Panc1 (cell line): ENCODE measurements around the gene TBCD. TPM values are rescaled to one million over a fixed set of nuclear protein-coding genes. Genes with fewer than 3 reads are reported as not detected.

Experiments used
- ATAC-seq: fragments of 200-7000 bp; cut with Tn5 transposase; 2 replicates; pipeline ENCODE4 v1.9.1; 2020; ENCODE audit warnings: mild to moderate bottlenecking, moderate library complexity
- BruUV-seq: library from RNA; stranded (reverse); fragments of 400-500 nt; replicated peaks from 2 replicates; lab custom pipeline; 2021; lab: Mats Ljungman, UMichigan
- CTCF ChIA-PET: fragments of 300-600 bp; sonication (Branson Sonifier 250); formaldehyde crosslinking; loops from one replicate; lab custom pipeline; 2022; ENCODE audit warnings: antibody characterized with exemption; lab: Charles Lee
- POLR2A ChIA-PET: fragments of 300-600 bp; sonication (Branson Sonifier 250); formaldehyde crosslinking; loops from one replicate; lab custom pipeline; 2022; ENCODE audit warnings: antibody characterized with exemption; lab: Charles Lee
- DNase-seq: peaks from one replicate; pipeline ENCODE4 v3.0.0-alpha.2; 2010; ENCODE audit warnings: low read depth, low spot score
- H3K27ac ChIP-seq: 2 replicates; pipeline ENCODE4 v1.5.1; 2011; ENCODE audit warnings: mild to moderate bottlenecking, low read length, inconsistent platforms
- H3K27me3 ChIP-seq: fragments of 200-500 bp; sonication (Bioruptor generic); 2 replicates; pipeline ENCODE4 v1.6.0; 2014; ENCODE audit warnings: low read length, inconsistent platforms; ENCODE audit not compliant: control insufficient read depth, insufficient read depth
- H3K36me3 ChIP-seq: fragments of 200-500 bp; sonication (Bioruptor generic); 2 replicates; pipeline ENCODE4 v1.5.1; 2014; ENCODE audit warnings: inconsistent platforms, mild to moderate bottlenecking, low read length, moderate library complexity; ENCODE audit not compliant: control insufficient read depth, insufficient read depth
- H3K4me1 ChIP-seq: 2 replicates; pipeline ENCODE4 v1.5.1; 2011; ENCODE audit warnings: inconsistent platforms, mild to moderate bottlenecking, low read length, moderate library complexity; ENCODE audit not compliant: control insufficient read depth, insufficient read depth
- H3K4me3 ChIP-seq, 2 experiments: 2 replicates each; pipeline ENCODE4 v1.5.1; 2011 to 2012; ENCODE audit warnings: low read depth in 2 of 2, low read length in 2 of 2, mild to moderate bottlenecking in 2 of 2, inconsistent platforms in 1 of 2, moderate library complexity in 1 of 2
- H3K9me3 ChIP-seq: fragments of 200-500 bp; sonication (Bioruptor generic); 2 replicates; pipeline ENCODE4 v1.5.1; 2014; ENCODE audit warnings: low read depth, mild to moderate bottlenecking, inconsistent platforms, low read length, moderate library complexity; ENCODE audit not compliant: control insufficient read depth, insufficient read depth
- POLR2AphosphoS5 ChIP-seq: IDR thresholded peaks from 2 replicates; pipeline ENCODE4 v1.6.1; 2012; ENCODE audit warnings: mild to moderate bottlenecking, low read depth, low read length, moderate library complexity
- SIN3A ChIP-seq: IDR thresholded peaks from 2 replicates; pipeline ENCODE4 v1.6.1; 2012; ENCODE audit warnings: low read depth, mild to moderate bottlenecking, low read length, moderate library complexity, borderline replicate concordance; ENCODE audit not compliant: insufficient read depth
- TCF7L2 ChIP-seq: IDR thresholded peaks from 2 replicates; pipeline ENCODE4 v1.6.1; 2011; ENCODE audit warnings: mild to moderate bottlenecking, low read depth, low read length, inconsistent platforms
- in situ Hi-C: cut with HindIII; loops from 2 replicates; pipeline ENCODE4 v1.10.0; 2016; ENCODE audit warnings: low sequenced_read_pairs, low pct_unique_long_range_greater_than_20kb
- intact Hi-C: fragments of 100-400 bp; cut with micrococcal nuclease; formaldehyde crosslinking; loops from one replicate; pipeline ENCODE4 v1.10.0; 2022; ENCODE audit not compliant: unreplicated experiment
- total RNA-seq: library from RNA; stranded (reverse); gene quantifications from one replicate; pipeline ENCODE4 v1.2.1, GENCODE V29; 2021; ENCODE audit not compliant: unreplicated experiment
- TF ChIP-seq, protein P1 (sequence below): fragments of 450-650 bp; IDR thresholded peaks from 2 replicates; pipeline ENCODE4 v1.5.1; 2017; ENCODE audit warnings: mild to moderate bottlenecking
- TF ChIP-seq, protein P2 (sequence below), 2 experiments: IDR thresholded peaks; 2 replicates each; pipeline ENCODE4 v1.6.1; 2011 to 2012; ENCODE audit warnings: low read depth in 2 of 2, control low read depth in 1 of 2, low read length in 1 of 2, mild to moderate bottlenecking in 1 of 2, moderate library complexity in 1 of 2; ENCODE audit not compliant: insufficient read depth in 1 of 2

The TBCD gene
- total RNA-seq, 1 experiment from 2014 or later, result 186 TPM

GRCh38 chr17:82883419-82884031 is 131.7 kb downstream of the TBCD start:
- Histone ChIP-seq H3K4me1 (peaks cover 18% of the 10 kb centered on the region), H3K27me3 (no peaks in the 10 kb centered on the region), H3K36me3 (no peaks in the 10 kb centered on the region; the same call in 1 of the 2 replicates), H3K27ac (no peak overlapping the region), H3K4me3 (no peak overlapping the region), H3K9me3 (no peaks in the 10 kb centered on the region)
- ChIA-PET POLR2A (no interaction called here), CTCF (no interaction called here)
- DNase-seq, result no peak
- BruUV-seq, result no TSS peak
- no peak for ATAC-seq
- in situ Hi-C loops (no loop called here), intact Hi-C loops (no loop called here)
- TF ChIP-seq, protein P1, sequence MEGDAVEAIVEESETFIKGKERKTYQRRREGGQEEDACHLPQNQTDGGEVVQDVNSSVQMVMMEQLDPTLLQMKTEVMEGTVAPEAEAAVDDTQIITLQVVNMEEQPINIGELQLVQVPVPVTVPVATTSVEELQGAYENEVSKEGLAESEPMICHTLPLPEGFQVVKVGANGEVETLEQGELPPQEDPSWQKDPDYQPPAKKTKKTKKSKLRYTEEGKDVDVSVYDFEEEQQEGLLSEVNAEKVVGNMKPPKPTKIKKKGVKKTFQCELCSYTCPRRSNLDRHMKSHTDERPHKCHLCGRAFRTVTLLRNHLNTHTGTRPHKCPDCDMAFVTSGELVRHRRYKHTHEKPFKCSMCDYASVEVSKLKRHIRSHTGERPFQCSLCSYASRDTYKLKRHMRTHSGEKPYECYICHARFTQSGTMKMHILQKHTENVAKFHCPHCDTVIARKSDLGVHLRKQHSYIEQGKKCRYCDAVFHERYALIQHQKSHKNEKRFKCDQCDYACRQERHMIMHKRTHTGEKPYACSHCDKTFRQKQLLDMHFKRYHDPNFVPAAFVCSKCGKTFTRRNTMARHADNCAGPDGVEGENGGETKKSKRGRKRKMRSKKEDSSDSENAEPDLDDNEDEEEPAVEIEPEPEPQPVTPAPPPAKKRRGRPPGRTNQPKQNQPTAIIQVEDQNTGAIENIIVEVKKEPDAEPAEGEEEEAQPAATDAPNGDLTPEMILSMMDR, result no peak
- no peak for TF ChIP-seq SIN3A
- no peak for TF ChIP-seq POLR2AphosphoS5
- TF ChIP-seq, protein P2, sequence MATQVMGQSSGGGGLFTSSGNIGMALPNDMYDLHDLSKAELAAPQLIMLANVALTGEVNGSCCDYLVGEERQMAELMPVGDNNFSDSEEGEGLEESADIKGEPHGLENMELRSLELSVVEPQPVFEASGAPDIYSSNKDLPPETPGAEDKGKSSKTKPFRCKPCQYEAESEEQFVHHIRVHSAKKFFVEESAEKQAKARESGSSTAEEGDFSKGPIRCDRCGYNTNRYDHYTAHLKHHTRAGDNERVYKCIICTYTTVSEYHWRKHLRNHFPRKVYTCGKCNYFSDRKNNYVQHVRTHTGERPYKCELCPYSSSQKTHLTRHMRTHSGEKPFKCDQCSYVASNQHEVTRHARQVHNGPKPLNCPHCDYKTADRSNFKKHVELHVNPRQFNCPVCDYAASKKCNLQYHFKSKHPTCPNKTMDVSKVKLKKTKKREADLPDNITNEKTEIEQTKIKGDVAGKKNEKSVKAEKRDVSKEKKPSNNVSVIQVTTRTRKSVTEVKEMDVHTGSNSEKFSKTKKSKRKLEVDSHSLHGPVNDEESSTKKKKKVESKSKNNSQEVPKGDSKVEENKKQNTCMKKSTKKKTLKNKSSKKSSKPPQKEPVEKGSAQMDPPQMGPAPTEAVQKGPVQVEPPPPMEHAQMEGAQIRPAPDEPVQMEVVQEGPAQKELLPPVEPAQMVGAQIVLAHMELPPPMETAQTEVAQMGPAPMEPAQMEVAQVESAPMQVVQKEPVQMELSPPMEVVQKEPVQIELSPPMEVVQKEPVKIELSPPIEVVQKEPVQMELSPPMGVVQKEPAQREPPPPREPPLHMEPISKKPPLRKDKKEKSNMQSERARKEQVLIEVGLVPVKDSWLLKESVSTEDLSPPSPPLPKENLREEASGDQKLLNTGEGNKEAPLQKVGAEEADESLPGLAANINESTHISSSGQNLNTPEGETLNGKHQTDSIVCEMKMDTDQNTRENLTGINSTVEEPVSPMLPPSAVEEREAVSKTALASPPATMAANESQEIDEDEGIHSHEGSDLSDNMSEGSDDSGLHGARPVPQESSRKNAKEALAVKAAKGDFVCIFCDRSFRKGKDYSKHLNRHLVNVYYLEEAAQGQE (IDR thresholded peaks at IDR 0.05; ENCODE audit: insufficient read depth in 1 of 2, low read depth in 2 of 2, low read length in 1 of 2), result no peak
- TF ChIP-seq TCF7L2, result no peak

- TF ChIP-seq SIN3A (no peak), POLR2AphosphoS5 (no peak), TCF7L2 (no peak)
- TF ChIP-seq, protein P1, result no peak
- TF ChIP-seq, protein P2 (IDR thresholded peaks at IDR 0.05; ENCODE audit: insufficient read depth in 1 of 2, low read depth in 2 of 2, low read length in 1 of 2), result no peak
- ATAC-seq, result no peak; the same call in 1 of the 2 replicates
- intact Hi-C loops, result no loop called here
- BruUV-seq, result no TSS peak
- in situ Hi-C loops, result no loop called here
- H3K27ac ChIP-seq, result no peak overlapping the region
- no peaks in the 10 kb centered on the region for H3K27me3 ChIP-seq
- ChIA-PET POLR2A (no interaction called here), CTCF (interaction anchor here (0.5 kb wide), 1 partner anchor 461 kb away, joined by 3 read pairs; no protein-coding TSS in a partner anchor)
- DNase-seq, result no peak
- H3K4me3 ChIP-seq, result no peak overlapping the region
- H3K9me3 ChIP-seq, result no peaks in the 10 kb centered on the region
- no peaks in the 10 kb centered on the region; the same call in 1 of the 2 replicates for H3K36me3 ChIP-seq
- peaks cover 18% of the 10 kb centered on the region for H3K4me1 ChIP-seq
These were observed 132.6 kb downstream of the TBCD start for GRCh38 chr17:82884341-82884969.
